ENCODE measurements around the gene ADAMTSL2.
A peak's percentile ranks its signal among the peaks of the same experiment; 100 is the strongest.

The ADAMTSL2 gene

GRCh38 chr9:133517711-133518110, 16.8 kb upstream of the ADAMTSL2 start:
- DNase-seq (ENCODE audit: low read depth in 3 of 3), result no peak

GRCh38 chr9:133518200-133518599, 16.3 kb upstream of the ADAMTSL2 start:
- no peak for DNase-seq (ENCODE audit: low read depth in 3 of 3)

GRCh38 chr9:133518706-133519449, 15.6 kb upstream of the ADAMTSL2 start:
- no peak for DNase-seq (ENCODE audit: low read depth in 3 of 3)

- DNase-seq (ENCODE audit: low read depth in 3 of 3), result no peak
Measured at GRCh38 chr9:133519693-133520092, 14.8 kb upstream of the ADAMTSL2 start.

GRCh38 chr9:133520121-133520835, 14.2 kb upstream of the ADAMTSL2 start:
- DNase-seq (ENCODE audit: low read depth in 3 of 3), result no peak

- no peak for DNase-seq (ENCODE audit: low read depth in 3 of 3)
Measured at GRCh38 chr9:133521122-133522072, 13.1 kb upstream of the ADAMTSL2 start.

- DNase-seq (ENCODE audit: low read depth in 3 of 3), result no peak
Measured at GRCh38 chr9:133522073-133522910, 12.2 kb upstream of the ADAMTSL2 start.

GRCh38 chr9:133523106-133523505, 11.4 kb upstream of the ADAMTSL2 start:
- DNase-seq (ENCODE audit: low read depth in 3 of 3), result no peak

GRCh38 chr9:133524146-133524545, 10.4 kb upstream of the ADAMTSL2 start:
- DNase-seq (ENCODE audit: low read depth in 3 of 3), result no peak

GRCh38 chr9:133524679-133525228, 9.8 kb upstream of the ADAMTSL2 start, which contains the start of gene MYMK:
Gene MYMK, minus strand, starts transcription at chr9:133524959. Its CDS starts 115 bp downstream, at chr9:133524844.
- no peak for DNase-seq (ENCODE audit: low read depth in 3 of 3)

- DNase-seq (ENCODE audit: low read depth in 3 of 3), result no peak
Measured at GRCh38 chr9:133525677-133526076, 8.8 kb upstream of the ADAMTSL2 start.

GRCh38 chr9:133526721-133527321, 7.7 kb upstream of the ADAMTSL2 start:
- no peak for DNase-seq (ENCODE audit: low read depth in 3 of 3)

- DNase-seq (ENCODE audit: low read depth in 3 of 3), result no peak
Measured at GRCh38 chr9:133527444-133527920, 7.0 kb upstream of the ADAMTSL2 start.

GRCh38 chr9:133528001-133528875, 6.3 kb upstream of the ADAMTSL2 start:
- DNase-seq (ENCODE audit: low read depth in 3 of 3), result no peak

GRCh38 chr9:133528876-133529241, 5.6 kb upstream of the ADAMTSL2 start:
- DNase-seq (ENCODE audit: low read depth in 3 of 3), result no peak

- no peak for DNase-seq (ENCODE audit: low read depth in 3 of 3)
Measured at GRCh38 chr9:133529457-133529856, 5.0 kb upstream of the ADAMTSL2 start.

GRCh38 chr9:133529874-133530273, 4.6 kb upstream of the ADAMTSL2 start:
- no peak for DNase-seq (ENCODE audit: low read depth in 3 of 3)

- DNase-seq (ENCODE audit: low read depth in 3 of 3), result no peak
Measured at GRCh38 chr9:133531293-133531692, 3.2 kb upstream of the ADAMTSL2 start.

- DNase-seq (ENCODE audit: low read depth in 3 of 3), result peak; percentile 36 to 77 (median 38)
Measured at GRCh38 chr9:133532937-133533668, 1.4 kb upstream of the ADAMTSL2 start.

All from stimulated activated CD4-positive, alpha-beta T cell treated with anti-CD3 and anti-CD28 coated beads, TNF-alpha, amount 100 ng/mL, for 24 hours (primary cell).